PC-3 (cell line): ENCODE measurements around the gene TDRD12. TPM values are rescaled to one million over a fixed set of nuclear protein-coding genes. Genes with fewer than 3 reads are reported as not detected.

Source experiments
- ATAC-seq: fragments of 200-7000 bp; cut with Tn5 transposase; 2 replicates; pipeline ENCODE4 v1.9.1; 2020; ENCODE audit warnings: mild to moderate bottlenecking, moderate library complexity
- BruUV-seq: library from RNA; stranded (reverse); fragments of 400-500 nt; replicated peaks from 2 replicates; lab custom pipeline; 2021; lab: Mats Ljungman, UMichigan
- CTCF ChIA-PET: fragments of 300-600 bp; sonication (Branson Sonifier 250); formaldehyde crosslinking; loops from one replicate; lab custom pipeline; 2022; ENCODE audit warnings: antibody characterized with exemption; lab: Charles Lee
- POLR2A ChIA-PET: fragments of 300-600 bp; sonication (Branson Sonifier 250); formaldehyde crosslinking; loops from one replicate; lab custom pipeline; 2022; ENCODE audit warnings: antibody characterized with exemption; ENCODE audit not compliant: unreplicated experiment; lab: Charles Lee
- DNase-seq: peaks from one replicate; pipeline ENCODE4 v3.0.0-alpha.2; 2015
- H2AFZ ChIP-seq: fragments of 300-600 bp; sonication (generic); 2 replicates; pipeline ENCODE4 v1.6.0; 2016; ENCODE audit warnings: antibody characterized with exemption, low read length
- H3F3A ChIP-seq: fragments of 300-600 bp; sonication (generic); one replicate; pipeline ENCODE4 v1.6.0; 2017; ENCODE audit warnings: antibody characterized with exemption, low read length, control low read depth, mild to moderate bottlenecking; ENCODE audit not compliant: unreplicated experiment
- H3K27ac ChIP-seq: fragments of 300-600 bp; sonication (generic); 2 replicates; pipeline ENCODE4 v1.5.1; 2016; ENCODE audit warnings: mild to moderate bottlenecking, low read length
- H3K27me3 ChIP-seq: fragments of 300-600 bp; sonication (generic); 2 replicates; pipeline ENCODE4 v1.6.1; 2016; ENCODE audit warnings: low read length, mixed read lengths
- H3K36me3 ChIP-seq: fragments of 300-600 bp; sonication (generic); 2 replicates; pipeline ENCODE4 v1.6.1; 2016; ENCODE audit warnings: low read depth, mixed run types, low read length, mixed read lengths
- H3K4me1 ChIP-seq: fragments of 300-600 bp; sonication (generic); 2 replicates; pipeline ENCODE4 v1.5.1; 2016; ENCODE audit warnings: low read length; ENCODE audit not compliant: insufficient read depth
- H3K4me2 ChIP-seq: fragments of 300-600 bp; sonication (generic); 2 replicates; pipeline ENCODE4 v1.6.0; 2016; ENCODE audit warnings: low read length
- H3K4me3 ChIP-seq: fragments of 300-600 bp; sonication (generic); 2 replicates; pipeline ENCODE4 v1.5.1; 2016; ENCODE audit warnings: mild to moderate bottlenecking, low read length, mixed read lengths
- H3K79me2 ChIP-seq: fragments of 300-600 bp; sonication (generic); 2 replicates; pipeline ENCODE4 v1.6.1; 2017; ENCODE audit warnings: low read length, mixed read lengths
- H3K9ac ChIP-seq: fragments of 300-600 bp; sonication (generic); 2 replicates; pipeline ENCODE4 v1.6.0; 2016; ENCODE audit warnings: mild to moderate bottlenecking, low read length
- H3K9me2 ChIP-seq: fragments of 300-600 bp; sonication (generic); replicated peaks from 2 replicates; pipeline ENCODE4 v1.6.1; 2016; ENCODE audit warnings: mixed run types, low read length, mixed read lengths
- H3K9me3 ChIP-seq: fragments of 300-600 bp; sonication (generic); 2 replicates; pipeline ENCODE4 v1.6.1; 2016; ENCODE audit warnings: low read length, mixed read lengths
- H4K20me1 ChIP-seq: fragments of 300-600 bp; sonication (generic); 2 replicates; pipeline ENCODE4 v1.6.1; 2016; ENCODE audit warnings: low read length, mixed read lengths
- CTCF ChIP-seq: fragments of 300-600 bp; sonication (generic); conservative IDR thresholded peaks from 2 replicates; pipeline ENCODE4 v1.5.1; 2017; ENCODE audit warnings: antibody characterized with exemption, low read depth, mild to moderate bottlenecking, low read length
- EZH2 ChIP-seq: fragments of 300-600 bp; sonication (generic); IDR thresholded peaks from one replicate; pipeline ENCODE4 v1.6.1; 2017; ENCODE audit warnings: antibody characterized with exemption, mild to moderate bottlenecking, low read length; ENCODE audit not compliant: unreplicated experiment
- EZH2phosphoT487 ChIP-seq: fragments of 300-600 bp; sonication (generic); IDR thresholded peaks from 2 replicates; pipeline ENCODE4 v1.6.1; 2018; ENCODE audit warnings: mild to moderate bottlenecking, antibody characterized with exemption, low read length, borderline replicate concordance
- intact Hi-C: fragments of 100-400 bp; cut with micrococcal nuclease; formaldehyde crosslinking; loops from 2 replicates; pipeline ENCODE4 v1.9.0; 2023
- total RNA-seq: library from RNA; depleted of rRNA; stranded (reverse); fragments of >200 nt; gene quantifications from 2 replicates; pipeline ENCODE4 v1.2.3, GENCODE V29; 2014

Gene TDRD12
- total RNA-seq, 1 experiment from 2014 or later = not detected

GRCh38 chr19:32817569-32818476 lies 98.3 kb downstream of the TDRD12 start:
- no peak for DNase-seq
- Histone ChIP-seq H3K27me3 (no peaks in the 10 kb centered on the region), H3K9ac (no peak overlapping the region), H3K4me1 (no peaks in the 10 kb centered on the region), H3K36me3 (no peaks in the 10 kb centered on the region), H3K27ac (no peak overlapping the region), H3K4me3 (no peak overlapping the region), H2AFZ (no peak overlapping the region), H3K9me3 (no peaks in the 10 kb centered on the region), H3F3A (no peaks in the 10 kb centered on the region), H4K20me1 (no peaks in the 10 kb centered on the region), H3K79me2 (no peaks in the 10 kb centered on the region), H3K4me2 (no peak overlapping the region), H3K9me2 (no peaks in the 10 kb centered on the region)
- ATAC-seq = no peak
- BruUV-seq = no TSS peak
- TF ChIP-seq CTCF (no peak), EZH2phosphoT487 (no peak), EZH2 (no peak)
- ChIA-PET POLR2A (no interaction called here), CTCF (no interaction called here)
- intact Hi-C loops = no loop called here

DNA sequence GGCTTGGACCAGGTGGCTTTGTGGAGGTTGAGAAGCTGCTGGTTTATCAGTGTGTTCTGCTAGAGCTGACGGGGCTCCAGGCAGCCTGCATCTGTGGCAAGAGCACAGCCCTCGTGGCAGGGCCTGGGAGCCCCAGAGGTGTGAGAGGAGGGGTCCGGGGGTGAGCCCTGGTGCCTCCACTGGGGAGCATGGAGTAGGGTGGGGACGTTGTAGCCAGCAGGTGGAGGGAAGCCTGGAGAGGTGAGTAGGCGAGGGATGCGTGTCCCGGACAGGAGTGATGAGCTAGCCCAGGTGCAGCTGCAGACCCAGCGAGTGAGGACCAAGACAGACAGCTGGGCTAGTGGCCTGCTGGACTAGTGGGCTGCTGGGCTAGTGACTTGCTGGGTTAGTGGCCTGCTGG lies 99.0 kb downstream of the TDRD12 start:
- ChIA-PET CTCF (no interaction called here), POLR2A (no interaction called here)
- H3K27ac ChIP-seq = no peak overlapping the region
- H3K4me2 ChIP-seq = no peak overlapping the region
- no peak overlapping the region for H3K4me3 ChIP-seq
- no peaks in the 10 kb centered on the region for H3K27me3 ChIP-seq
- no peak overlapping the region for H2AFZ ChIP-seq
- intact Hi-C loops = no loop called here
- DNase-seq (no peak), ATAC-seq (no peak)
- H3K9me3 ChIP-seq = no peaks in the 10 kb centered on the region
- no peak for TF ChIP-seq EZH2
- no peak for TF ChIP-seq EZH2phosphoT487
- TF ChIP-seq CTCF = no peak
- no peaks in the 10 kb centered on the region for H3K4me1 ChIP-seq
- H3K36me3 ChIP-seq = no peaks in the 10 kb centered on the region
- H4K20me1 ChIP-seq = no peaks in the 10 kb centered on the region
- no peaks in the 10 kb centered on the region for H3K79me2 ChIP-seq
- no peaks in the 10 kb centered on the region for H3K9me2 ChIP-seq
- no TSS peak for BruUV-seq
- no peaks in the 10 kb centered on the region for H3F3A ChIP-seq
- no peak overlapping the region for H3K9ac ChIP-seq
